Hepatocyte (in vitro differentiated cells): ENCODE data around the gene RCL1. TPM values are rescaled to one million over a fixed set of nuclear protein-coding genes. Genes with fewer than 3 reads are reported as not detected.

Experiments used
- DNase-seq: peaks from one replicate; pipeline ENCODE4 v3.0.0-alpha.2; 2016; ENCODE audit warnings: low spot score
- H2AFZ ChIP-seq: fragments of 200-600 bp; sonication (generic); 2 replicates; pipeline ENCODE4 v1.6.0; 2016; ENCODE audit warnings: antibody characterized with exemption, mild to moderate bottlenecking
- H3K27ac ChIP-seq: fragments of 200-600 bp; sonication (generic); 2 replicates; pipeline ENCODE4 v1.5.1; 2016; ENCODE audit warnings: mild to moderate bottlenecking
- H3K27me3 ChIP-seq: fragments of 200-600 bp; sonication (generic); 2 replicates; pipeline ENCODE4 v1.6.1; 2016
- H3K36me3 ChIP-seq: fragments of 200-600 bp; sonication (generic); replicated peaks from 2 replicates; pipeline ENCODE4 v1.5.1; 2016; ENCODE audit warnings: low read depth; ENCODE audit not compliant: insufficient read depth
- H3K4me1 ChIP-seq: fragments of 200-600 bp; sonication (generic); 2 replicates; pipeline ENCODE4 v1.5.1; 2016; ENCODE audit warnings: mild to moderate bottlenecking, moderate library complexity; ENCODE audit not compliant: insufficient read depth
- H3K4me2 ChIP-seq: fragments of 200-600 bp; sonication (generic); 2 replicates; pipeline ENCODE4 v1.6.0; 2016
- H3K4me3 ChIP-seq: fragments of 200-600 bp; sonication (generic); 2 replicates; pipeline ENCODE4 v1.5.1; 2016; ENCODE audit warnings: mild to moderate bottlenecking
- H3K79me2 ChIP-seq: fragments of 200-600 bp; sonication (generic); 2 replicates; pipeline ENCODE4 v1.6.0; 2017; ENCODE audit warnings: mild to moderate bottlenecking
- H3K9me2 ChIP-seq: fragments of 200-600 bp; sonication (generic); replicated peaks from 2 replicates; pipeline ENCODE4 v1.6.0; 2017; ENCODE audit warnings: mild to moderate bottlenecking; ENCODE audit not compliant: insufficient read depth
- H3K9me3 ChIP-seq: fragments of 200-600 bp; sonication (generic); 2 replicates; pipeline ENCODE4 v1.5.1; 2016; ENCODE audit warnings: low read depth, mild to moderate bottlenecking
- H4K20me1 ChIP-seq: fragments of 200-600 bp; sonication (generic); 2 replicates; pipeline ENCODE4 v1.6.0; 2016; ENCODE audit warnings: mild to moderate bottlenecking; ENCODE audit not compliant: insufficient read depth, poor library complexity, severe bottlenecking
- EZH2 ChIP-seq: fragments of 200-600 bp; sonication (generic); IDR thresholded peaks from 2 replicates; pipeline ENCODE4 v1.6.1; 2016; ENCODE audit warnings: antibody characterized with exemption, mild to moderate bottlenecking, borderline replicate concordance
- EZH2phosphoT487 ChIP-seq: fragments of 200-600 bp; sonication (generic); IDR thresholded peaks from one replicate; pipeline ENCODE4 v1.6.1; 2018; ENCODE audit warnings: antibody characterized with exemption, mild to moderate bottlenecking, low read depth, moderate library complexity; ENCODE audit not compliant: unreplicated experiment, severe bottlenecking
- WGBS: methylation state at CpG from one replicate; pipeline ENCODE4 v1.1.6; 2016; ENCODE audit warnings: low lambda C conversion rate; ENCODE audit errors: missing lambda C conversion rate; 5-methylcytosine and 5-hydroxymethylcytosine counted together
- polyA plus RNA-seq: library from polyadenylated mRNA; unstranded; fragments of >200 nt; fragmentation: Nextera tagmentation; extraction: Ambion mirVana; gene quantifications from 2 replicates; pipeline ENCODE4 v1.2.1, GENCODE V29; 2016
- total RNA-seq: library from RNA; depleted of rRNA; stranded (reverse); fragments of >200 nt; gene quantifications from 2 replicates; pipeline ENCODE4 v1.2.3, GENCODE V29; 2014
- TF ChIP-seq, protein P1 (sequence below): fragments of 200-600 bp; sonication (generic); IDR thresholded peaks from 2 replicates; pipeline ENCODE4 v1.5.1; 2016; ENCODE audit warnings: antibody characterized with exemption, mild to moderate bottlenecking; ENCODE audit not compliant: poor library complexity

The RCL1 gene
- total and polyA plus RNA-seq, 2 experiments from 2014 or later, result 25.6 to 30.1 TPM

- Histone ChIP-seq H3K79me2 (no peaks in the 10 kb centered on the region), H3K4me3 (no peak overlapping the region), H3K4me2 (no peak overlapping the region), H4K20me1 (no peaks in the 10 kb centered on the region), H3K27ac (no peak overlapping the region), H3K9me2 (no peaks in the 10 kb centered on the region), H2AFZ (peak overlapping the region; percentile 45), H3K27me3 (no peaks in the 10 kb centered on the region), H3K4me1 (no peaks in the 10 kb centered on the region), H3K9me3 (no peaks in the 10 kb centered on the region), H3K36me3 (no peaks in the 10 kb centered on the region)
- TF ChIP-seq EZH2phosphoT487 (no peak), EZH2 (no peak)
- TF ChIP-seq, protein P1, sequence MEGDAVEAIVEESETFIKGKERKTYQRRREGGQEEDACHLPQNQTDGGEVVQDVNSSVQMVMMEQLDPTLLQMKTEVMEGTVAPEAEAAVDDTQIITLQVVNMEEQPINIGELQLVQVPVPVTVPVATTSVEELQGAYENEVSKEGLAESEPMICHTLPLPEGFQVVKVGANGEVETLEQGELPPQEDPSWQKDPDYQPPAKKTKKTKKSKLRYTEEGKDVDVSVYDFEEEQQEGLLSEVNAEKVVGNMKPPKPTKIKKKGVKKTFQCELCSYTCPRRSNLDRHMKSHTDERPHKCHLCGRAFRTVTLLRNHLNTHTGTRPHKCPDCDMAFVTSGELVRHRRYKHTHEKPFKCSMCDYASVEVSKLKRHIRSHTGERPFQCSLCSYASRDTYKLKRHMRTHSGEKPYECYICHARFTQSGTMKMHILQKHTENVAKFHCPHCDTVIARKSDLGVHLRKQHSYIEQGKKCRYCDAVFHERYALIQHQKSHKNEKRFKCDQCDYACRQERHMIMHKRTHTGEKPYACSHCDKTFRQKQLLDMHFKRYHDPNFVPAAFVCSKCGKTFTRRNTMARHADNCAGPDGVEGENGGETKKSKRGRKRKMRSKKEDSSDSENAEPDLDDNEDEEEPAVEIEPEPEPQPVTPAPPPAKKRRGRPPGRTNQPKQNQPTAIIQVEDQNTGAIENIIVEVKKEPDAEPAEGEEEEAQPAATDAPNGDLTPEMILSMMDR, result no peak
- DNase-seq, result no peak
- 70% methylated on average over 4 of the region's 4 CpGs for WGBS
Measured at GRCh38 chr9:4756420-4756819, 36.3 kb upstream of the RCL1 start.

DNA sequence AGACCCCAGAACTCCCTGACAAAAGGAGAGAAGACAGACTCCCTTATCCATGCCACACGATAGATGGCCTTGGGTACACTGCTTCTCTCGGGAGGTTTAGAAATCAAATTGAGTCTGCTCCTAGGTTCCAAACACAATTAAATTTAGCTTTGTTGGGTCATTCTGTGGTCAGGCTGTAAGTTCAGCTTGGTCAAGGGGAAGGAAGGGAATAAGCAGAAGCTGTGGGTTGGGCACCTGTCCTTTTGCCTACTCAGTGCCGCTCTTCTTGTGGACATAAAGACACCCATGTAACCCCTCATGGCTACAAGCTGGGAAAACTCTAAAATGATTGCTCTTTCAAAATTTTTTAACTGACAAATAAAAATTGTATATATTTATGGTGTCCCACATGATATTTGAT lies 32.6 kb upstream of the RCL1 start:
- no peak for DNase-seq
- Histone ChIP-seq H3K4me3 (no peak overlapping the region), H3K4me2 (no peak overlapping the region), H3K27me3 (no peaks in the 10 kb centered on the region), H3K27ac (no peak overlapping the region), H3K4me1 (no peaks in the 10 kb centered on the region), H3K9me3 (no peaks in the 10 kb centered on the region), H2AFZ (no peak overlapping the region), H3K9me2 (no peaks in the 10 kb centered on the region), H3K79me2 (no peaks in the 10 kb centered on the region), H3K36me3 (no peaks in the 10 kb centered on the region), H4K20me1 (no peaks in the 10 kb centered on the region)
- no peak for TF ChIP-seq EZH2
- no peak for TF ChIP-seq EZH2phosphoT487
- TF ChIP-seq, protein P1, result no peak
- 82% methylated on average over 3 of the region's 3 CpGs for WGBS

DNA sequence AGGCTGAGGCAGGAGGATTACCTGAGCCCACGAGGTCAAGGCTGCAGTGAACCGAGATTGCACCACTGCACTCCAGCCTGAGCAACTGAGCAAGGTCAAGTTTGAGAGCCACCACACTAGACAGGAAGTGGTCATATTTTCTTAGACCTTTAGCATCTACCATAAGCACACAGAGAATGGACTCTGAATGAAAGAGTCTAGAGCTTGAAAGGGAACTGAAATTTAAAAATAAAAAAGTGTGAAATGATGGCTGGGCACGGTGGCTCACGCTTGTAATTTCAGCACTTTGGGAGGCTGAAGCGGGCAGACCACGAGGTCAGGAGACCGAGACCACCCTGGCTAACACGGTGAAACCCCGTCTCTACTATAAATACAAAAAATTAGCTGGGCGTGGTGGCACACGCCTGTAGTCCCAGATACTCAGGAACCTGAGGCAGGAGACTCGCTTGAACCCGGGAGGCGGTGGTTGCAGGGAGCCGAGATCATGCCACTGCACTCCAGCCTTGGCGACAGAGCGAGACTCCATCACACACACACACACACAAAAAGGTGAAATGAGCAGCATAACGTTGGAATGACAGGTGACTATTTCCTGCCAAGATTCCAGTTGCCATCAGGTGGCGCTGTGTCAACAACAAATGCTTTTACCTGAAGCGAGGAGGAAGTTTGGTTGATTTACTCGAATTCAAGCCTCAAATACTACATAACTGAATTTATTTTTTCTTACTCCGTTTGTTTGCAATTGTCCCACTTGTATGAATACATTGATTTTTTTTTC lies 30.4 kb upstream of the RCL1 start:
- Histone ChIP-seq H3K27ac (no peak overlapping the region), H4K20me1 (no peaks in the 10 kb centered on the region), H3K9me2 (no peaks in the 10 kb centered on the region), H3K36me3 (no peaks in the 10 kb centered on the region), H3K27me3 (no peaks in the 10 kb centered on the region), H2AFZ (no peak overlapping the region), H3K9me3 (no peaks in the 10 kb centered on the region), H3K4me3 (no peak overlapping the region), H3K4me2 (peak overlapping the region; percentile 71), H3K4me1 (no peaks in the 10 kb centered on the region), H3K79me2 (no peaks in the 10 kb centered on the region)
- peak; percentile 86 for DNase-seq
- WGBS, result 41% methylated on average over 22 of the region's 22 CpGs
- no peak for TF ChIP-seq EZH2
- TF ChIP-seq, protein P1, result peak; percentile 87
- no peak for TF ChIP-seq EZH2phosphoT487
